ENCODE measurements around the gene ADORA1. TPM values are rescaled to one million over a fixed set of nuclear protein-coding genes. Genes with fewer than 3 reads are reported as not detected.

ADORA1 gene
- 7.3 TPM for total RNA-seq

DNA sequence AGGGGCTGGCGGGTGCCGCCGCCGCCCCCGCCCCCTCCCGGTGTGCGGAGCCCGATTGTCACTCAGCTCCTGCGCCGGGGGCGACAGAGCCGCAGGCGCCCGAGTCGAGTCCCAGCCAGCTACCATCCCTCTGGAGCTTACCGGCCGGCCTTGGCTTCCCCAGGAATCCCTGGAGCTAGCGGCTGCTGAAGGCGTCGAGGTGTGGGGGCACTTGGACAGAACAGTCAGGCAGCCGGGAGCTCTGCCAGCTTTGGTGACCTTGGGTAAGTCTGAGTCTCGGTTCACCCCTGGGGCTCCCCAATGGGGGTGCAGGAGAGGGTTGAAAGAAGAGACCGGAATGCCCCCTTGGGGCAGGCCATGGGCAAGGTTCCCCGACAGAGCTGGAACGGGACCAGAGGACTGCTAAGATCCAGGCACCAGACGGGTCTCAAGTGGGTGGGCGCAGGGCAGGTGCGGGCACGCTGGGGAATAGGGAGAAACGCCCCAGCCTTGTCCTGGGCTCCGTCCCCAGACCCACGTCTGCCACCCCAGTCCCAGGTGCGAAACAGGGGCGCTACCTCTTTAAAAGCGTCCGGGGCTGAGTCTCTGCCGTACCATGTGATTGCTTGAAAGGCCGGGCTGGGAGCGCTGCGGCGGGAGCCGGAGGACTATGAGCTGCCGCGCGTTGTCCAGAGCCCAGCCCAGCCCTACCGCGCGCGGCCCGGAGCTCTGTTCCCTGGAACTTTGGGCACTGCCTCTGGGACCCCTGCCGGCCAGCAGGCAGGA, at the start of gene ADORA1:
Gene ADORA1 (plus strand): TSS at position 61 of the 765 bp plus-strand sequence. CDS start 1,116 bp downstream, outside the sequence.
- DNase-seq (ENCODE audit: low spot score): peak; percentile 71

DNA sequence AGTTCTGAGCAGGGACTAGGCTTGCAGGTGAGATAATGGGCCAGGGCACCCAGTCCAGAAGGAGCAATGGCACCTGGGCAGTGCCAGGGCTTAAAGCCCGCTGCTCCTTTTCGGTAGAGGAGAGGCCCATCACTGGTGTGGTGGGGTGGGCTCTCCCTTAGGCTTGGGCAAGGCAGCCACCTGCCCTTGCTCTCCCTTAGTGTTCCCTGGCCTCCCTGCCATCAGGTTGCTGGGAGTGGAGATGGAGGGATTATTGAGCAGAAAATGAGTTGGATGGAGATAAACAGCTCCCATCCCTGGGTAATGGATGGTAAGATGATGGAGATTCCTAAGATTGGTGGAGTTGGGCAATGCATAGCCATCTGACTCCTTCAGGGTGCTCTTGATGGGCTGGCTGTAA, 49.6 kb upstream of the ADORA1 start:
- no peak for DNase-seq (ENCODE audit: low spot score)

DNA sequence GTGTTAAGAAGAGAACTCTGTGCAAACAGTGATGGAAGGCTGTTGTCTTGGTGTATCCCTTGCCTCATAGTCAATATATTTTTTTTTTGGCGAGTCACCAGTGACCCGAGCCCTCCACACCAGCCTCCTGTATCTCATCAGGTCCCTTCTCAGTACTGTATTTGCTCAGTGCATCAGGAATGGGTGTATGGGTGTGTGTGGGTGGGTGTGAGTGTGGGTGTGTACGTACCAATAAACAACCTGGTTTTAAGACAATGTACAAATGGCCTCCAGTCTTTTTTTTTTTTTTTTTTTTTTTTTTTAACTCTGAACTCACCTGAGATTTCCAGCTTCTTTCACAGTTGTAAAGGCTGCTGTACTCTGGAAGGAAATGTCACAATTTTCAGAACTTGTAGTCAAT, 49.0 kb upstream of the ADORA1 start:
- DNase-seq (ENCODE audit: low spot score): no peak

DNA sequence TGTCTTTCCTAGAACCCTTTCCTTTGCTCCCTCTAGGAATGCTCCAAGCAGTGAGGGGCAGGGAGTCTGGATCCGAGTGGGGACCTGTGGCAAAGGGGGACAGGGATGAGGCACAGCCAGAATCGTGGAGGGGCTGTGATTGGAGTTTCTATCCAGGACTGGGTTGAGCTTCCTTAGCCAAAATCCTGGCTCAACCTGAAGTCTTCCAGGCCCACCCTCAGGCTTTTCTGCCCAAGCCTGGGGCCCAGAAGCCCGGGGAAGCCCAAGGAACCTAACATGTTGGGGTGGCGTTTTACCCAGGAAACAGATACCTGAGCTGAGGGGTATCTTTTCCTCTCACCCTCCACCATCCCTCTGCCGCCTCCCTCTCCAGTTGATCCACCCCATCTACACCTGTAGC, 47.1 kb upstream of the ADORA1 start:
- DNase-seq (ENCODE audit: low spot score): no peak

DNA sequence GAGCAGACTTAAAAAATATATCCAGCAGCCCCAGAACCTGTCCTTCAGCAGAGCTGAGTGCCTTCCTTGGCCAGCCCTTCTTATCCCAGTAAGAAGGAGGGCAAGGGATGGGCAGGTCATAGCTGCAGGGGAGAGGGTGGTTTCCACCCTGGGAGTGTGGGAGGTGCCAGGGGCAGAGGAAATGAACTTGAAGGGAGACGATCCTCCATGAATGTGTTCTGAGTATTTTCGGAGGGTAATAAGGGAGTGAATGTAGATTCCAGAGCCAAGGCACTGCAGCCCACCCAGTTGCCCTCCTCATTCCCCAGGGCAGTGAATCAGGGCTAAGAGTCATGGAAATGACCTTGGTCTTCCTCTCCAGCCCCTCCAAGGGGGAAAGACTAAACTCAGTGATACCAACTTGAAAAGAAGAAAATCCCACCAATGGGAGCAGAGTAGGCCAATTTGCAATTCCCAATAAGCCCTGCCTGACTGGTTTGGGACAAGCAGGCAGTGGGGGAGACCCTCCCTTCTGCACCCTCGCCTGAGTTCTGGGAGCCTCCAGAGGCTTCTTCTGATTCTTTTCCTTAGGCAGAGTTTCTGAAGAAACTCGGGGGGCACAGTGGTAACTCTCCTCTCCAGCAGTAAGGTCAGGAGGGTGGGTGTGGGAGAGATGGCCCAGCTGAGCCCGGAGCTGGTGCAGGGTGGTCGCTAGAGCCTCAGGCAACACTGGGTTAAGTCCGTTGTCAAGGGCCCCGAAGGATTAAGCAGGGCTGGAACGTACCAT, 45.9 kb upstream of the ADORA1 start:
- DNase-seq (ENCODE audit: low spot score): no peak

DNA sequence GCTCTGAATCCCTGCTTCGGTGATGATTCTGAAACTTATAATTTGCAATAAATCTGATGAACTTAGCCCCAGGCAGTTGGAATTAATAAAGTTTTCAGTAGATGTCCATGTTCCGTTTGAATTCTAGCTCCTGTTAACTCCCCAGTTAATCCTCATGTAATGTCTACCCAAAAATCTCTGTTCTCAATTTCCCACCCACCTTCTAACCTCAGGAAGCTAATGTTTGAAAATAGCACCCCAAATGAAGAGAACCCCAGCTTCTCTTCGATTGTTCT, 45.4 kb upstream of the ADORA1 start:
- DNase-seq (ENCODE audit: low spot score): no peak

DNA sequence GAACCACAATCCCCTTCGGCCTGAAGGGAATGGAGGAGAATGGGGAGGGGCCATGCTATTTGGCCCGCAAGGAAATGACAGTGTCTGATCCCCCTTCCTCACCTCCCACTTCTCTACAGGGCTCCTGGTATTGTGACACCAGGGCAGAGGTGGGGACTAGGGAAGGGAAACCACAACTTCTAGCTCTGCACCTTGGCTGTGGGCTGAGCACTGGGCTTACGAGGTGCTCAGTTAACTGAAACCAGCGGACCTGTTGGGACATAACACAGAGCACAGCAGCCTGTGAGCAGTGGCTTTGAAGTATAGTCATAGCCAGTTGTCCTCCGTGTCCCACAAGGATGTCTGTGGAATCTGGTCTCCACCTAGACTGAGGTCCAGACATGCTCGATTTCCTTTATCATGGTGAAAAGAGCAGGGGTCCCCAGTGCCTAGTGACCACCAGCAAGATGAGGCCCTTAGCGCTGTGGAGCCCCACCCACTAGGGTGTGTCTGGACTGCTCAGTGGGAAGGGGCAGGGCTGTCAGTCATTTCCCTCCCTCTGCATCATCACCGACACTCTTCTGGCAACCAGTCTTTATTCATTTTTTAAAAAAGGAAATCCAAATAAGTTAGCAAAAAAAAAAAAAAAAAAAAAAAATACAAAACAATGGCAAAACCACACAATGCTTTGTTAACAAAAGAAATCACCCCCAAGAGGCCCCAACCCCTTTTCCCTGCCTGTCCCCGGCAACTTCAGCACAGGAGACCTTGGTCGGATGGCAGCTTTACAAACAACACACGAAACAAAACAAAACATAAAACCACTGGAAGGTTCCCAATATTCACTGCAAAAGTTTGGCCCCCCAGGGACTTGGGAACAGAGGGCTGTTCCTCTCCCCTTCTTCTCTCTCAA, 44.7 kb upstream of the ADORA1 start:
- no peak for DNase-seq (ENCODE audit: low spot score)

DNA sequence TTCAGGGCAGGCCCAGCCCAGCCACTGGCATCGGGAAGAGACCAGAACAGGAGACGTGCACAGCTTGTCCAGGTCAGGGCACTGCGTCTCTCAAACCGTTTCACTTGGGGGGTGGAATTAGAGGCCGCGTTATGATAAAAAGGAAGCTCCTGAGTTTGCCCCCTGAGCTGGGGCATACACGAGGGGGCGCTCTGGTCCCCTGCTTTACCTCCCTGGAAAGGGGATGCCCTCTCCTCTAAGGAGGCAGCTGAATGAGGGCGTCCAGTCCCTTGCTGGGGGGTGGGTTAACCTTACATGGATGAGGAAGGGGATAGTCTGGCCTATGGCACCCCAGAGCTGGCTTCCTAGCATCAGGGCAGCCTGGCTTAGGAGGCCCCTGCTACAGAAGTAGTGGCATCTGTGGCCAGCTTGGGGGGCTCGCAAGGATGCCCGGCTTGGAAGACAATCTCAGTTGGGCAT, 44.0 kb upstream of the ADORA1 start:
- DNase-seq (ENCODE audit: low spot score): no peak

DNA sequence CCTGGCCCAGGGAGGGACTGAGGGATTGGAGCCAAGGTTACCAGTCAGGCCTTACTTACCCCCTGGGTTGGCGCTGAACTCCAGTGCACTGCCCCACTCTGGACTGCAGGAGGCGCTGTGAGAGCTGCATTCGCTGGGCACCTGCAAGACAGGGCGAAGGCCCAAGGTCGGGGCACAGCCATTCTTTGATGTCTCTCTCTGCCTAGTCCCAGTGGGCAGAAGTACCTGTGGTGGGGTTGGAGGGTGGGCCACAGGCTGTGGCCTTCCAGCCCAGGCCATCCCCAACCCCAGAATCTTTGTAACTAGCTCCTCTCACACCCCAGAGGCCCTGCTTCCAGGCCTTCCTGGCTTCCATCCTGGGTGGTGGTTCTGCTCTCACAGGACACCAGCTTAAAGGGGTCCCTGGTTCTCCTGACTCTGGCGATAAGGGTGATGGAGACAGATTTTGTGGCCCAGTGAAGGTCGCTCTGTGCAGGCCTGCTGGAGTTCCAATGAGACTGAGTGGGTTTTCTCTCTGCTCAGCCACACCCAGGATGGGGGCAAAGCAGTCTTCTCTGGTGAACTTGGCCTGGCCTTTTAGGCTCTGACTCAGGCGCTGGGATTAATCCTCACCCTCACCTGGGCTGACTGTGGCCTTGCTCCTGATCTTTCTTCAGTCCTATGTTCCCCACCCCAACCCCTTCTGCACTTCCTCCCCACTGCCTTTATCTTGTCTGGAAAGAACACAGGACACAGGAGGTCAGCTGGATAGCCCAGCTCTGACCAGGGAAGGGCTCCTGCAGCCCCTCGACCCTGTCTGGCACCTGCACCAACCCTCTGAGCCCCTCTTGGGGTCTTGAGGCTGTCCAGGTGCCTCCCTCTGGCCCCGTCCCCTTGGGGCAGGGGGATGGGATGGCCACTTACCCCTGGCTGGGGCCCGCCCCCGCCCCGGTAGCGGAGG, 42.7 kb upstream of the ADORA1 start:
- no peak for DNase-seq (ENCODE audit: low spot score)

DNA sequence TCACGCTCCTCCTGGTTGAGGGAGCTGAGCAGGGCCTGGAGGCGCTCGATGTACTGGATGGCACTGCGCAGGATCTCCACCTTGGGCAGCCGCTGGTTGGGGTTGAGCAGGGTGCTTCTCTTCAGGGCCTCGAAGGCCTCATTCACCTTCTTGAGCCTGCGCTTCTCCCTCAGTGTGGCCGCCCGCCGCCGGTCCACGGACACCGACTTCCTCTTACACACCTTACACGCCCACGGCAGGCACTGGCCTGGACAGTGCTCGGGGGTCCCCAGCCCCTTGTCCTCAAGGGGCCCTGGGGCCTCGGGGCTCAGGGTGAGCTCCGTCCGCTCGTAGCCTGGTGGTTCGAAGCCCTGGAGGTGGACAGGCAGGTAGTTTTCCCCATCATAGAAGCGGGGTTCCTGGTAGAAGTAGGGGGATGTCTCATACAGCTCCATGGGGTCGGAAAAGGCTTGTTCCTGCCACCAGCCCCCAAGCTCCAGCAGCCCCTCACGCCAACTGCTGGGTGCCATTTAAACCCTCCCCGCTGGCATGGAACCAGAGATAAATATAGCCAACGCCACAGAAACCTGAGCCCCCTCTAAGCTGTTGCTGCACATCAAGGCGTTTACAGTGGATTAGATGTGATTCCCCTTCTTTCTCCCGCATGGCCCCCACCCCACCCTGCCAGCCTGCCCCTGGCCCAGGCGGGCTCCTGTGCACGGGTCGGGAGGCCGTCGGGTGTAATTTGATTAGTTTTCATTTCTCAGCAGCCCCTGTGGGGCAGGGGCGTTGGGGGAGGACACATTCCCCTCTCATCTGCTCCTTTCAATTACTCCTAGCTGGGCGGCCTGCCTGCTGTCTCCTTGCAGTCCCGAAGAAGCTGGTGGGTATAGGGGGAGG, 41.8 kb upstream of the ADORA1 start, which contains the start of gene MYOG:
Gene MYOG (minus strand): TSS at position 485 of the 879 bp plus-strand sequence. CDS start 51 bp downstream, at position 434.
- DNase-seq (ENCODE audit: low spot score): no peak

DNA sequence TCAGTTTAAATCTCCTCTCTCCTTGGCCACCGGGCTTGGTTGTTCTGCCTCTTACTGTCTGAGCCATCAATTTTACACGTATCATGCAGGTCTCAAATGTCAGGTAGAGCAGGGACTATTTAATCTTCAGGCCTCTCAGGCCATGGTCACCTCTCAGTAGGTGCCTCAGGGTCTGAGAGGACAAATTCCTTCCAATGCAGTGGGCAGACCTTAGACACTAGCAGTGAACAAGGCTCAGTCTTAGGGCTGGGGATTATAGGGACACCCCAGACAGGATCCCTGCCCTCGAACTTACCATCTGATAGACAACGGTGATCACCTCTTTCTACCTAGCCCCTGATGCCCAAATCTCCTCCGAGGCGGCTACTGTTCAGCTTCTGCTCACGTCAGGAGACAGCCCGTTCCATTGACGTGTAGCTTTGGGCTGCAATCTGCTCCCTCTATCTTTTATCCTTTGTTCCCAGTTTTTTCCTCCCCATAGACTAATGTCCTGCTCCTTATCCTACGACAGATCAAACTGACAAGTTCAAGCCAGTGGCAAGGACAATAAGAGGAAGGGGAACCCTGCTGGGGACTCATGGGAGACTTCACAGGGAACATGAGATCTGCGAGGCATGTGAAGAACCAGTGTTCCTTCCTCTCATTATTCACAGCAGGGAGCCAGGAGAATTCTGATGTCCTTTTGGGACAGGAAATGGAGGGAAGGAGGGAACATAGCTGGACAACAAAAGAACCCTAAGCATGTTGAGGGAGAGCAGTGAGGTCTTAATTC, 40.3 kb upstream of the ADORA1 start:
- DNase-seq (ENCODE audit: low spot score): no peak

DNA sequence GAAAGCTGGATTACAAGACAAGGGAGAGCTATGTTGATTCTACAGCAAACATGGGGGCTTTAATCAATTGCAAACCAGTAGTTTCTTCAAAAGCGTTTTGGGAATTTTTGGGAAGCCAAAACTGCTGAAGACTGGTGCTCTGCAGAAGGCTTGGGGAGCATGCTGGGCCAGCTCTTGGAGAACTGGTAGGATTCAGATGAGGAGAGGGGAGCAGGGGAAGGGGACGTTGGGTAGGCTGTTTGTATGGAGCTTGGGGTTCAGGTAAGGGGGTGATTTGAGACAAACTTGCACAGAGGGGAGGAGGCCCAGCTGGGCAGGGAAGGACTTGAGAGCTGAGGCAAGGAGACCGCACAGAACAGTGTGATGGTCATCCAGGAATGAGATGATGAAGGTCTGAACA, 39.1 kb upstream of the ADORA1 start:
- DNase-seq (ENCODE audit: low spot score): no peak

DNA sequence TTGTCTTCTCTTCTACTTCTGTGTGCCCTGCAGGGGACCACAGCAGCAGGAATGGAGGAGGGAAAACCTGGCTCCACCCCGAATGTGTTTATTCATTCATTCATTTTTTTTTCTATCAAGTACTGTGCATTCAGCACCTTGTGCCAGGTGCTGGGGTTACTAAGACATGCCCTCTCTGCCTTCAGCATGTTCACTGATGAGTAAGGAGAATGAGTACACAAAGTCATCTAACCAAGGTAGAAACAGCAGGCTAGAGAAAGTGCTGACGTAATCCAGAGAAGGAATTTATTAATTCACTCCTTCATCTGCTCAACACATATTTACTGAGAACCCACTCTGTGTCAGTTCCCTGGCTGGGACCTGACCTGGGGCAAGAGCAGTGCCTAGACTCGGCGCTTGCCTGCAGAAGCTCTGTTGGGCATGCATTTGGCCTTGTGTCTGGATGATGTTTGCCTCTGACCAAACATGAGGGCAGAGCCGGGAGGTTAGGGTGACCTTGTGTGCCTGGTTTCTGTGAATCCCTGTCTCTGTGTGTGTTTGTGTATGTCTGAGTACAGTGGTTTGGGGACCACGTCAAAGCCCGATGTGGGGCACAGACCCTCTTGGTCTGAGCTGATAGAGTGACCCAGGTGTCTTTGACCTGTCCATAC, 38.4 kb upstream of the ADORA1 start:
- DNase-seq (ENCODE audit: low spot score): no peak

DNA sequence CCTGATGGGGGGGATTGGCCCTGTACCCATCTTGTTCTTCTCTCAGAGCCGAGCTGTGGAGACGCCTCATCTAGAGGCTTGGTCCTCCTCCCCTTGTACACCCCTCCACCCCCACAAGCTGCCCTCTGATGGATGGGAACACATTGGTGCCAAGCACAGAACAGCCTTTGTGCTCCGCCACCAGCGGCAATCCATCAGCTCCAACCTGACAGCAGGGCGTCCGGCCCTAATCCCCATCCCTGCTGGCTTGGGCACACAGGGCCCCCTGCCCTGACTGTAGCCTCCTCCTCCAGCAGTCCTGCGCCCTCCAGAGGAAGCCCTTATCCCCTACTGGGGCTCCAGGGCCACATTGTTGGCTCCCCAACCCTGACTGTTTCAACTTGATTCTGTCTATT, 37.9 kb upstream of the ADORA1 start:
- DNase-seq (ENCODE audit: low spot score): no peak

DNA sequence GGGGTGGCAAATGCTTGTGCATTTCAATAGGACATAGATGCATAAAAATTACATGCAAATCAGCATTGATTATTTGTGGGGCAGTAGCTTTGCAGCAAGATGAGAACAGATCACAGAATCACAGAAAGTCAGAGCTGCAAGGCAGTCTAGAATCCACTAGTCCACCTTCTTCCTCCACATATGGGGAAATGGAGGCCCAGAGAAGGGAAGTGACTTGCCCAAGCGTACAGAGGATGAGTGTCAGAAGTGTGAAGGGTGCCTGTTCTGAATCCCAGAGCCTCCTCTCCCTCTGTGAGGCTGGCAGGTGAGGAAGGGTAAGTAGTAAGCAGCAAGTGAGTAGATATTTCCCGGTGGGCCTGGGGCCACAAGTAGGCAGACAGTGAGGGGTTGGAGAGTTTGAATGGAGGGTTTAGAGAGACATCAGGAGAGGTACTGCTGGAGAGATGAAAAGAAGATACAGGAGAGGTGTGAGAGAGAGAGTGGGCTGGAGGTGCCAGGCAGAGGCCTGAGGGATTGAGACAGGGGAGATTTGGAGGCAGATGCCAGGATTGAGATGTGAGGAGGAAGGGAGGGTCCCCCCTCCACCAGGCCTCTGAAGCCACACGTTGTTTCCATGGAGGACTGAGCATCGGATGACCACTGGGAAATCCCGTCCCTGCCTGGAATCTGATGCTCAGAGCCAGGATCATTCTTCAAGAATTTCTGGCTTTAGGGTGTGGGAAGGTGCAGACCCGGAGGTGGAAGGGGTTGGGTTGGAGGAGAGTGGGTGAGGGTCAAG, 36.9 kb upstream of the ADORA1 start:
- no peak for DNase-seq (ENCODE audit: low spot score)

DNA sequence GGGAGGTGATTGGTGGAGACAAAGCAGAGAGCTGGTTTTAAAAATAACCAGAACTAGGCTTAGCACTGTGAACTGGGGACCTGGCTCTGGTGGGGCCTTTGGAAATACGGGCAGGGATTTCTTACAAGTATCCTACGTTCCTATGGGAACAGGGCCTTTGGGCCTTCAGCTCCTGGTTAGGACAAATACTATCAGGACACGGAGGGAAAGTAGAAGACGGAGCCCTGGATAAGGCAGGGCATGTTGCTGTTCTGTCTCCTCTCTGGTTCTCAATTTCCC, 36.4 kb upstream of the ADORA1 start:
- no peak for DNase-seq (ENCODE audit: low spot score)

DNA sequence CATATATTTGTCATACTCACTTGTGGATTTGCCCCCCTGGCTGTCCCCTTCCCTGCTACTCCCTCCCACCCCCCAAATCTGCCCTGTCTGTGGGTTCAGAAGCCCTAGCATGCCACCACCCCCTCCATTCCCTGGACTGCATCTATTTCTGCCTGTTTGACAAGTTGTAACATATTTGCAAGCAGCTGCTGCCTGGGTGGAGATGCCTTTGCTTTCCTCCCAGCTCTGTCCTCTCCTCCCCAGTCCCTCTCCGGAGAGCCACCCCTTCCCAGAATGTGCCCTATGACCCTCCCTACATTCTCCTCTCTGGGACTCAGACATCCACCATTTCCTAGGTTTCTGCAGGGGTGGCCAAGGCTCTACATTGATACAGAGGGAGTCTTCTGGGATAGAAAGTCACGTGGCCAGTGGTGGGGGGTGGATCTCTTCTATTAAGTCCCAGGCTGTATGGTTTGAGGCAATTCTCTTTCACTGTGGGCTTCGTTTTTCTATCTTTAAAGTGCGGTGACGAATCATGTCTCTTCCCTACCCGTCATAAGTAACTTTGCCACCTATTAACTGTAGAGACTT, 35.7 kb upstream of the ADORA1 start:
- no peak for DNase-seq (ENCODE audit: low spot score)

Data from mucosa of gallbladder (tissue), 1 donor.